GM23338 (cell line): Measurements from ENCODE around the gene PHYKPL. TPM values are rescaled to one million over a fixed set of nuclear protein-coding genes. Genes with fewer than 3 reads are reported as not detected.

Experiments
- ATAC-seq: fragments of 200-7000 bp; cut with Tn5 transposase; 3 replicates; pipeline ENCODE4 v1.9.1; 2020
- DNase-seq: peaks from one replicate; pipeline ENCODE4 v3.0.0-alpha.2; 2015; ENCODE audit warnings: low spot score
- H2AFZ ChIP-seq: fragments of 200-600 bp; sonication (generic); 2 replicates; pipeline ENCODE4 v1.8.0; 2016; ENCODE audit warnings: antibody characterized with exemption, mild to moderate bottlenecking, moderate library complexity
- H3F3A ChIP-seq: fragments of 200-600 bp; sonication (generic); replicated peaks from 2 replicates; pipeline ENCODE4 v1.8.0; 2017; ENCODE audit warnings: antibody characterized with exemption, mixed run types, low read depth
- H3K27ac ChIP-seq: fragments of 200-600 bp; sonication (generic); 2 replicates; pipeline ENCODE4 v1.6.1; 2016; ENCODE audit warnings: low read depth
- H3K27me3 ChIP-seq: fragments of 200-600 bp; sonication (generic); 2 replicates; pipeline ENCODE4 v1.8.0; 2016; ENCODE audit warnings: mild to moderate bottlenecking, mixed run types, moderate library complexity; ENCODE audit not compliant: insufficient read depth
- H3K36me3 ChIP-seq: fragments of 200-600 bp; sonication (generic); 2 replicates; pipeline ENCODE4 v1.8.0; 2016; ENCODE audit warnings: mild to moderate bottlenecking; ENCODE audit not compliant: insufficient read depth
- H3K4me1 ChIP-seq: fragments of 200-600 bp; sonication (generic); 2 replicates; pipeline ENCODE4 v1.8.0; 2016; ENCODE audit warnings: mild to moderate bottlenecking, moderate library complexity; ENCODE audit not compliant: insufficient read depth
- H3K4me2 ChIP-seq: fragments of 200-600 bp; sonication (generic); 2 replicates; pipeline ENCODE4 v1.7.1; 2017; ENCODE audit warnings: mixed run types
- H3K4me3 ChIP-seq: fragments of 200-600 bp; sonication (generic); 2 replicates; pipeline ENCODE4 v1.6.1; 2016; ENCODE audit warnings: mixed run types
- H3K79me2 ChIP-seq: fragments of 200-600 bp; sonication (generic); replicated peaks from 2 replicates; pipeline ENCODE4 v1.8.0; 2017; ENCODE audit warnings: mild to moderate bottlenecking; ENCODE audit not compliant: insufficient read depth
- H3K9me2 ChIP-seq: fragments of 200-600 bp; sonication (generic); 2 replicates; pipeline ENCODE4 v1.8.0; 2017; ENCODE audit not compliant: insufficient read depth
- H4K20me1 ChIP-seq: fragments of 200-600 bp; sonication (generic); replicated peaks from 2 replicates; pipeline ENCODE4 v1.8.0; 2017; ENCODE audit warnings: mild to moderate bottlenecking; ENCODE audit not compliant: insufficient read depth
- H3K27ac Mint-ChIP-seq: 2 replicates; pipeline ENCODE4 v1.8.0; 2020; ENCODE audit warnings: inconsistent platforms, mild to moderate bottlenecking, moderate library complexity, mixed read lengths
- H3K27me3 Mint-ChIP-seq: 3 replicates; pipeline ENCODE4 v1.8.0; 2022; ENCODE audit warnings: low read depth, mild to moderate bottlenecking, moderate library complexity, mixed read lengths, inconsistent platforms; ENCODE audit not compliant: insufficient read depth, poor library complexity
- H3K36me3 Mint-ChIP-seq: 3 replicates; pipeline ENCODE4 v1.8.0; 2021; ENCODE audit warnings: low read depth, mild to moderate bottlenecking, inconsistent platforms, moderate library complexity, mixed read lengths
- H3K4me1 Mint-ChIP-seq: 3 replicates; pipeline ENCODE4 v1.8.0; 2020; ENCODE audit warnings: mild to moderate bottlenecking, inconsistent platforms, mixed read lengths
- H3K4me3 Mint-ChIP-seq: 3 replicates; pipeline ENCODE4 v1.8.0; 2021; ENCODE audit warnings: moderate library complexity, mild to moderate bottlenecking, inconsistent platforms, mixed read lengths
- H3K9me3 Mint-ChIP-seq: 3 replicates; pipeline ENCODE4 v1.8.0; 2020; ENCODE audit warnings: moderate library complexity, mild to moderate bottlenecking, inconsistent platforms, mixed read lengths
- CREB1 ChIP-seq: fragments of 250-450 bp; sonication (Bioruptor Pico); IDR thresholded peaks from 2 replicates; pipeline ENCODE4 v1.5.0; 2020; ENCODE audit warnings: low read depth, mild to moderate bottlenecking, moderate library complexity
- EZH2 ChIP-seq: fragments of 200-600 bp; sonication (generic); IDR thresholded peaks from one replicate; pipeline ENCODE4 v1.8.0; 2017; ENCODE audit warnings: antibody characterized with exemption, mild to moderate bottlenecking, low read depth; ENCODE audit not compliant: unreplicated experiment
- EZH2phosphoT487 ChIP-seq: fragments of 200-600 bp; sonication (generic); IDR thresholded peaks from one replicate; pipeline ENCODE4 v1.8.1; 2018; ENCODE audit warnings: antibody characterized with exemption; ENCODE audit not compliant: unreplicated experiment
- JUNB ChIP-seq: IDR thresholded peaks from one replicate; pipeline ENCODE4 v1.6.1; 2016; ENCODE audit warnings: antibody characterized with exemption; ENCODE audit not compliant: unreplicated experiment
- POLR2AphosphoS5 ChIP-seq: IDR thresholded peaks from 2 replicates; pipeline ENCODE4 v1.6.1; 2016; ENCODE audit warnings: antibody characterized with exemption, low read depth
- STAT1 ChIP-seq: IDR thresholded peaks from one replicate; pipeline ENCODE4 v1.6.1; 2016; ENCODE audit warnings: antibody characterized with exemption; ENCODE audit not compliant: unreplicated experiment
- ZNF114 ChIP-seq: fragments of 250-450 bp; sonication (Bioruptor Pico); IDR thresholded peaks from 2 replicates; pipeline ENCODE4 v1.5.0; 2020; ENCODE audit warnings: mild to moderate bottlenecking, moderate library complexity
- ZNF331 ChIP-seq: fragments of 250-450 bp; sonication (Bioruptor Pico); IDR thresholded peaks from 2 replicates; pipeline ENCODE4 v1.5.0; 2020; ENCODE audit warnings: low read depth, mild to moderate bottlenecking, moderate library complexity
- polyA plus RNA-seq: library from polyadenylated mRNA; unstranded; fragments of >200 nt; fragmentation: Nextera tagmentation; extraction: Ambion mirVana; gene quantifications from 2 replicates; pipeline ENCODE4 v1.2.1, GENCODE V29; 2016
- total RNA-seq: library from RNA; depleted of rRNA; stranded (reverse); fragments of >200 nt; shearing (Covaris generic); gene quantifications from 2 replicates; pipeline ENCODE4 v1.2.3, GENCODE V29; 2014
- TF ChIP-seq, protein P1 (sequence below): IDR thresholded peaks from one replicate; pipeline ENCODE4 v1.6.1; 2018; ENCODE audit warnings: antibody characterized with exemption; ENCODE audit not compliant: unreplicated experiment
- TF ChIP-seq, protein P2 (sequence below): IDR thresholded peaks from 2 replicates; pipeline ENCODE4 v1.6.1; 2016; ENCODE audit warnings: antibody characterized with exemption
- TF ChIP-seq, protein P3 (sequence below): fragments of 250-450 bp; sonication (Bioruptor Pico); IDR thresholded peaks from 2 replicates; pipeline ENCODE4 v1.5.0; 2020; ENCODE audit warnings: mild to moderate bottlenecking, moderate library complexity
- TF ChIP-seq, protein P4 (sequence below), 2 experiments: fragments of 200-600 bp in 1 of 2; sonication (generic) in 1 of 2; conservative IDR thresholded peaks; 2 replicates each; pipeline versions ENCODE4 v1.5.1 to v1.6.1; 2016 to 2017; ENCODE audit warnings: antibody characterized with exemption in 2 of 2, low read depth in 2 of 2, mild to moderate bottlenecking in 2 of 2, moderate library complexity in 1 of 2

Gene PHYKPL
- total and polyA plus RNA-seq, 2 experiments from 2014 or later: 15.9 to 20.8 TPM

DNA sequence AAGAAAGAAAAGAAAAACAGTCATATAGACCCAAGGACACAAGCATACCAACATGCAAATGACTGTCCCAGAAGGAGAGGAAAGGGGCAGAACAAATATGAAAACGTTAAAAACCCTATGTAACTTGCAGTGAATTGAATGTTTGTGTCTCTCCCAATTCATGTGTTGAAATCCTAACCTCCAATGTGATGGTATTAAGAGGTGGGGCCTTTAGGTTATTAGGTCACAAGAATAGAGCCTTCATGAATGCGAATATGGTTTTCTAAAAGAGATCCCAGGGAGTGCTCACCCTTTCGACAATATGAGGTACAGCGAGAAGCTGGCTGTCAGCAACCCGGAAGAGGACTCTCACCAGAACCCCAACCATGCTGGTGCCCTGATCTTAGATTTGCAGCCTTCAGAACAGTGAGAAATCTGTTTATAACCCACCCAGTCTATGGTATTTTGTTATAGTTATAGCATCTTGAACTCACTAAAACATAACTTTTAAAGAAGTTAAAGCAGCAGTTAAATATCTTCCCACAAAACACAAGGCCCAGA is 14.3 kb downstream of the PHYKPL start:
- H3K36me3 ChIP-seq: peaks cover 23% of the 10 kb centered on the region
- peaks cover 23% of the 10 kb centered on the region for H3F3A ChIP-seq
- no peak overlapping the region for H3K27ac ChIP-seq
- peaks cover 20% of the 10 kb centered on the region for H4K20me1 ChIP-seq
- no peaks in the 10 kb centered on the region for H3K79me2 ChIP-seq
- peaks cover 23% of the 10 kb centered on the region for H3K4me1 Mint-ChIP-seq
- H3K4me1 ChIP-seq: peaks cover 11% of the 10 kb centered on the region; the same call in 1 of the 2 replicates
- H3K4me2 ChIP-seq: no peak overlapping the region
- H3K4me3 Mint-ChIP-seq: no peak overlapping the region
- TF ChIP-seq, protein P1, sequence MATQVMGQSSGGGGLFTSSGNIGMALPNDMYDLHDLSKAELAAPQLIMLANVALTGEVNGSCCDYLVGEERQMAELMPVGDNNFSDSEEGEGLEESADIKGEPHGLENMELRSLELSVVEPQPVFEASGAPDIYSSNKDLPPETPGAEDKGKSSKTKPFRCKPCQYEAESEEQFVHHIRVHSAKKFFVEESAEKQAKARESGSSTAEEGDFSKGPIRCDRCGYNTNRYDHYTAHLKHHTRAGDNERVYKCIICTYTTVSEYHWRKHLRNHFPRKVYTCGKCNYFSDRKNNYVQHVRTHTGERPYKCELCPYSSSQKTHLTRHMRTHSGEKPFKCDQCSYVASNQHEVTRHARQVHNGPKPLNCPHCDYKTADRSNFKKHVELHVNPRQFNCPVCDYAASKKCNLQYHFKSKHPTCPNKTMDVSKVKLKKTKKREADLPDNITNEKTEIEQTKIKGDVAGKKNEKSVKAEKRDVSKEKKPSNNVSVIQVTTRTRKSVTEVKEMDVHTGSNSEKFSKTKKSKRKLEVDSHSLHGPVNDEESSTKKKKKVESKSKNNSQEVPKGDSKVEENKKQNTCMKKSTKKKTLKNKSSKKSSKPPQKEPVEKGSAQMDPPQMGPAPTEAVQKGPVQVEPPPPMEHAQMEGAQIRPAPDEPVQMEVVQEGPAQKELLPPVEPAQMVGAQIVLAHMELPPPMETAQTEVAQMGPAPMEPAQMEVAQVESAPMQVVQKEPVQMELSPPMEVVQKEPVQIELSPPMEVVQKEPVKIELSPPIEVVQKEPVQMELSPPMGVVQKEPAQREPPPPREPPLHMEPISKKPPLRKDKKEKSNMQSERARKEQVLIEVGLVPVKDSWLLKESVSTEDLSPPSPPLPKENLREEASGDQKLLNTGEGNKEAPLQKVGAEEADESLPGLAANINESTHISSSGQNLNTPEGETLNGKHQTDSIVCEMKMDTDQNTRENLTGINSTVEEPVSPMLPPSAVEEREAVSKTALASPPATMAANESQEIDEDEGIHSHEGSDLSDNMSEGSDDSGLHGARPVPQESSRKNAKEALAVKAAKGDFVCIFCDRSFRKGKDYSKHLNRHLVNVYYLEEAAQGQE: no peak
- TF ChIP-seq ZNF114 (no peak), EZH2 (no peak), POLR2AphosphoS5 (no peak), CREB1 (CRISPR knock-in tag) (no peak), JUNB (no peak), STAT1 (no peak), EZH2phosphoT487 (no peak), ZNF331 (CRISPR knock-in tag) (no peak)
- TF ChIP-seq, protein P2, sequence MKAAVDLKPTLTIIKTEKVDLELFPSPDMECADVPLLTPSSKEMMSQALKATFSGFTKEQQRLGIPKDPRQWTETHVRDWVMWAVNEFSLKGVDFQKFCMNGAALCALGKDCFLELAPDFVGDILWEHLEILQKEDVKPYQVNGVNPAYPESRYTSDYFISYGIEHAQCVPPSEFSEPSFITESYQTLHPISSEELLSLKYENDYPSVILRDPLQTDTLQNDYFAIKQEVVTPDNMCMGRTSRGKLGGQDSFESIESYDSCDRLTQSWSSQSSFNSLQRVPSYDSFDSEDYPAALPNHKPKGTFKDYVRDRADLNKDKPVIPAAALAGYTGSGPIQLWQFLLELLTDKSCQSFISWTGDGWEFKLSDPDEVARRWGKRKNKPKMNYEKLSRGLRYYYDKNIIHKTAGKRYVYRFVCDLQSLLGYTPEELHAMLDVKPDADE: no peak
- TF ChIP-seq, protein P3, sequence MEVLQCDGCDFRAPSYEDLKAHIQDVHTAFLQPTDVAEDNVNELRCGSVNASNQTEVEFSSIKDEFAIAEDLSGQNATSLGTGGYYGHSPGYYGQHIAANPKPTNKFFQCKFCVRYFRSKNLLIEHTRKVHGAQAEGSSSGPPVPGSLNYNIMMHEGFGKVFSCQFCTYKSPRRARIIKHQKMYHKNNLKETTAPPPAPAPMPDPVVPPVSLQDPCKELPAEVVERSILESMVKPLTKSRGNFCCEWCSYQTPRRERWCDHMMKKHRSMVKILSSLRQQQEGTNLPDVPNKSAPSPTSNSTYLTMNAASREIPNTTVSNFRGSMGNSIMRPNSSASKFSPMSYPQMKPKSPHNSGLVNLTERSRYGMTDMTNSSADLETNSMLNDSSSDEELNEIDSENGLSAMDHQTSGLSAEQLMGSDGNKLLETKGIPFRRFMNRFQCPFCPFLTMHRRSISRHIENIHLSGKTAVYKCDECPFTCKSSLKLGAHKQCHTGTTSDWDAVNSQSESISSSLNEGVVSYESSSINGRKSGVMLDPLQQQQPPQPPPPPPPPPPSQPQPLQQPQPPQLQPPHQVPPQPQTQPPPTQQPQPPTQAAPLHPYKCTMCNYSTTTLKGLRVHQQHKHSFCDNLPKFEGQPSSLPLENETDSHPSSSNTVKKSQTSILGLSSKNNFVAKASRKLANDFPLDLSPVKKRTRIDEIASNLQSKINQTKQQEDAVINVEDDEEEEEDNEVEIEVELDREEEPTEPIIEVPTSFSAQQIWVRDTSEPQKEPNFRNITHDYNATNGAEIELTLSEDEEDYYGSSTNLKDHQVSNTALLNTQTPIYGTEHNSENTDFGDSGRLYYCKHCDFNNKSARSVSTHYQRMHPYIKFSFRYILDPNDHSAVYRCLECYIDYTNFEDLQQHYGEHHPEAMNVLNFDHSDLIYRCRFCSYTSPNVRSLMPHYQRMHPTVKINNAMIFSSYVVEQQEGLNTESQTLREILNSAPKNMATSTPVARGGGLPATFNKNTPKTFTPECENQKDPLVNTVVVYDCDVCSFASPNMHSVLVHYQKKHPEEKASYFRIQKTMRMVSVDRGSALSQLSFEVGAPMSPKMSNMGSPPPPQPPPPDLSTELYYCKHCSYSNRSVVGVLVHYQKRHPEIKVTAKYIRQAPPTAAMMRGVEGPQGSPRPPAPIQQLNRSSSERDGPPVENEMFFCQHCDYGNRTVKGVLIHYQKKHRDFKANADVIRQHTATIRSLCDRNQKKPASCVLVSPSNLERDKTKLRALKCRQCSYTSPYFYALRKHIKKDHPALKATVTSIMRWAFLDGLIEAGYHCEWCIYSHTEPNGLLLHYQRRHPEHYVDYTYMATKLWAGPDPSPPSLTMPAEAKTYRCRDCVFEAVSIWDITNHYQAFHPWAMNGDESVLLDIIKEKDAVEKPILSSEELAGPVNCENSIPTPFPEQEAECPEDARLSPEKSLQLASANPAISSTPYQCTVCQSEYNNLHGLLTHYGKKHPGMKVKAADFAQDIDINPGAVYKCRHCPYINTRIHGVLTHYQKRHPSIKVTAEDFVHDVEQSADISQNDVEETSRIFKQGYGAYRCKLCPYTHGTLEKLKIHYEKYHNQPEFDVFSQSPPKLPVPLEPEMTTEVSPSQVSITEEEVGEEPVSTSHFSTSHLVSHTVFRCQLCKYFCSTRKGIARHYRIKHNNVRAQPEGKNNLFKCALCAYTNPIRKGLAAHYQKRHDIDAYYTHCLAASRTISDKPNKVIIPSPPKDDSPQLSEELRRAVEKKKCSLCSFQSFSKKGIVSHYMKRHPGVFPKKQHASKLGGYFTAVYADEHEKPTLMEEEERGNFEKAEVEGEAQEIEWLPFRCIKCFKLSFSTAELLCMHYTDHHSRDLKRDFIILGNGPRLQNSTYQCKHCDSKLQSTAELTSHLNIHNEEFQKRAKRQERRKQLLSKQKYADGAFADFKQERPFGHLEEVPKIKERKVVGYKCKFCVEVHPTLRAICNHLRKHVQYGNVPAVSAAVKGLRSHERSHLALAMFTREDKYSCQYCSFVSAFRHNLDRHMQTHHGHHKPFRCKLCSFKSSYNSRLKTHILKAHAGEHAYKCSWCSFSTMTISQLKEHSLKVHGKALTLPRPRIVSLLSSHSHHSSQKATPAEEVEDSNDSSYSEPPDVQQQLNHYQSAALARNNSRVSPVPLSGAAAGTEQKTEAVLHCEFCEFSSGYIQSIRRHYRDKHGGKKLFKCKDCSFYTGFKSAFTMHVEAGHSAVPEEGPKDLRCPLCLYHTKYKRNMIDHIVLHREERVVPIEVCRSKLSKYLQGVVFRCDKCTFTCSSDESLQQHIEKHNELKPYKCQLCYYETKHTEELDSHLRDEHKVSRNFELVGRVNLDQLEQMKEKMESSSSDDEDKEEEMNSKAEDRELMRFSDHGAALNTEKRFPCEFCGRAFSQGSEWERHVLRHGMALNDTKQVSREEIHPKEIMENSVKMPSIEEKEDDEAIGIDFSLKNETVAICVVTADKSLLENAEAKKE (CRISPR knock-in tag): no peak
- TF ChIP-seq, protein P4, sequence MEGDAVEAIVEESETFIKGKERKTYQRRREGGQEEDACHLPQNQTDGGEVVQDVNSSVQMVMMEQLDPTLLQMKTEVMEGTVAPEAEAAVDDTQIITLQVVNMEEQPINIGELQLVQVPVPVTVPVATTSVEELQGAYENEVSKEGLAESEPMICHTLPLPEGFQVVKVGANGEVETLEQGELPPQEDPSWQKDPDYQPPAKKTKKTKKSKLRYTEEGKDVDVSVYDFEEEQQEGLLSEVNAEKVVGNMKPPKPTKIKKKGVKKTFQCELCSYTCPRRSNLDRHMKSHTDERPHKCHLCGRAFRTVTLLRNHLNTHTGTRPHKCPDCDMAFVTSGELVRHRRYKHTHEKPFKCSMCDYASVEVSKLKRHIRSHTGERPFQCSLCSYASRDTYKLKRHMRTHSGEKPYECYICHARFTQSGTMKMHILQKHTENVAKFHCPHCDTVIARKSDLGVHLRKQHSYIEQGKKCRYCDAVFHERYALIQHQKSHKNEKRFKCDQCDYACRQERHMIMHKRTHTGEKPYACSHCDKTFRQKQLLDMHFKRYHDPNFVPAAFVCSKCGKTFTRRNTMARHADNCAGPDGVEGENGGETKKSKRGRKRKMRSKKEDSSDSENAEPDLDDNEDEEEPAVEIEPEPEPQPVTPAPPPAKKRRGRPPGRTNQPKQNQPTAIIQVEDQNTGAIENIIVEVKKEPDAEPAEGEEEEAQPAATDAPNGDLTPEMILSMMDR (conservative IDR thresholded peaks at IDR 0.05; ENCODE audit: low read depth in 2 of 2): no peak
- no peak overlapping the region for H3K4me3 ChIP-seq
- H3K36me3 Mint-ChIP-seq: peaks cover 77% of the 10 kb centered on the region
- H3K27ac Mint-ChIP-seq: peak overlapping the region; percentile 20; the same call in 1 of the 2 replicates
- H3K27me3 ChIP-seq: no peaks in the 10 kb centered on the region
- DNase-seq (no peak), ATAC-seq (no peak)
- H3K27me3 Mint-ChIP-seq: peaks cover 11% of the 10 kb centered on the region
- H3K9me2 ChIP-seq: no peaks in the 10 kb centered on the region
- no peaks in the 10 kb centered on the region for H3K9me3 Mint-ChIP-seq
- no peak overlapping the region for H2AFZ ChIP-seq
